Gastrocnemius medialis (tissue), 4 donors: ENCODE data around the gene ATG5. TPM values are rescaled to one million over a fixed set of nuclear protein-coding genes. Genes with fewer than 3 reads are reported as not detected.

Source experiments
- ATAC-seq, 2 donors: fragments of 150-250 bp; one replicate each; pipeline ENCODE4 v1.9.1; 2016
- DNase-seq, 2 donors: peaks; one replicate each; pipeline ENCODE4 v3.0.0-alpha.2; 2019
- H3K27ac ChIP-seq, 4 donors: fragments of 200-600 bp; sonication (generic); 1 replicate in 1 of 4; 2 replicates in 3 of 4; pipeline ENCODE4 v1.5.1; 2016 to 2018; ENCODE audit warnings: mild to moderate bottlenecking in 2 of 4, moderate library complexity in 1 of 4
- H3K27me3 ChIP-seq, 3 donors: fragments of 200-600 bp; sonication (generic) in 2 of 3; 1 replicate in 1 of 3; 2 replicates in 2 of 3; pipeline versions ENCODE4 v1.5.1 to v1.6.0; 2016 to 2019; ENCODE audit warnings: mild to moderate bottlenecking in 1 of 3, moderate library complexity in 1 of 3
- H3K36me3 ChIP-seq, 2 donors: fragments of 200-600 bp; sonication (generic) in 1 of 2; one replicate each; pipeline ENCODE4 v1.5.1; 2017 to 2018
- H3K4me1 ChIP-seq, 2 donors: fragments of 200-600 bp; sonication (generic) in 1 of 2; one replicate each; pipeline ENCODE4 v1.5.1; 2016 to 2017; ENCODE audit warnings: mild to moderate bottlenecking in 2 of 2
- H3K4me3 ChIP-seq, 4 donors: fragments of 200-600 bp; sonication (generic) in 3 of 4; 1 replicate in 1 of 4; 2 replicates in 3 of 4; pipeline ENCODE4 v1.5.1; 2016 to 2019; ENCODE audit warnings: mild to moderate bottlenecking in 2 of 4
- H3K9me3 ChIP-seq, 3 donors: fragments of 200-600 bp; sonication (generic) in 2 of 3; 1 replicate in 1 of 3; 2 replicates in 2 of 3; pipeline ENCODE4 v1.5.1; 2016 to 2019
- POLR2A ChIP-seq, 2 donors: fragments of 450-650 bp; IDR thresholded peaks; one replicate each; pipeline ENCODE4 v1.6.1; 2017; ENCODE audit warnings: antibody characterized with exemption in 2 of 2, mild to moderate bottlenecking in 2 of 2, moderate library complexity in 2 of 2
- in situ Hi-C, 4 donors: fragments of 200-750 bp; cut with MboI; loops; one replicate each; pipeline versions ENCODE4 v1.15.0 to v1.8.0; 2017; ENCODE audit warnings: low sequenced_read_pairs in 4 of 4
- intact Hi-C: fragments of 100-400 bp; cut with DNase I; formaldehyde crosslinking; loops from one replicate; pipeline ENCODE4 v1.15.1; 2023; ENCODE audit warnings: low total_unique reads
- total RNA-seq, 4 donors: library from RNA; depleted of rRNA; stranded (reverse); fragments of >200 nt; gene quantifications; one replicate each; pipeline versions ENCODE4 v1.1.0 to v1.2.3, GENCODE V29; 2016
- TF ChIP-seq, protein P1 (sequence below), 5 experiments: fragments of 450-650 bp in 3 of 5; fragments of 200-600 bp in 2 of 5; sonication (generic) in 2 of 5; IDR thresholded peaks in 4 of 5; conservative IDR thresholded peaks in 1 of 5; 1 replicate in 4 of 5; 2 replicates in 1 of 5; pipeline ENCODE4 v1.5.1; 2016 to 2019; ENCODE audit warnings: antibody characterized with exemption in 5 of 5, mild to moderate bottlenecking in 3 of 5, moderate library complexity in 3 of 5

Gene ATG5
- total RNA-seq, 4 donors from 2014 or later: 18.9 to 22.3 (median 20.1) TPM

DNA sequence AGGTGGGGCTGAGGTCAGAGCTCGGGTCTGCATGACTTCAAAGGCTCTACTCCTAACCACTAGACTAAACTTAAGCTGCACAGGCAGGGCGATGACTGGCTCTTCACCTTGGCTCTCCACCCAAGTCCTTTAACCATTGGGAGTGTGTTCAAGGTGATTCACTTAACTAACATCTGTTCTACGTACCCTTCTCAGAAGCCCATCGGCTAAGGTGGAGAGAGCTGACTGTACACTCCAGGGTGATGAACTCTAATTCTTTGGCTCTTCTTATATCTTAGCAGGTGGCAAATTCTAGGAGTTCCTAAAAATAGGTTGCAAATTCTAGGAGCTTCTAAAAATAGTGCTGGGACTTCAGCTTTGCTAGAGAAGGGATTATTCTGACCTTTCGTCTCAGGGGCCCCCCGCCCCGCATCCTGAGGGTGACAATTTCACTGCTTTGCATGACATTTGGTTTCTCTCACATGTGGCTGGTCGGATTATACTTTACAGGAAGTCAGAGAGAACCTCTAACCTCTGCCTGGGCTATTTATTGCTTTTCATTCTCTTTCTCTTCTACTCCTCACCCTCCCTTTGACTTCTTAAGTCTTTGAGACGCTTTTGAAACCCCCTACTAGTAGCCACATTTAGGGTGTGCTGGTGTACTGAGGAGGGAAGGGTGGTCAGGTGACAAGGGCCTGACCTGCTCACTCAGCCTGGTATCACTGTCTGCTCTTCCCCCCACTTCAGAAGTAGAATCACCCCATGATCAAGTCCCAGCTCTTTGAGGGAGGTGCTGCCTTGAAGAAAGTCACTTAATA, 183.9 kb downstream of the ATG5 start:
- Histone ChIP-seq H3K27me3 (no peaks in the 10 kb centered on the region), H3K9me3 (no peaks in the 10 kb centered on the region), H3K4me3 (no peak overlapping the region), H3K27ac (no peak overlapping the region), H3K36me3 (no peaks in the 10 kb centered on the region), H3K4me1 (peaks cover 0 to 11% of the 10 kb centered on the region in 2 donors)
- intact Hi-C loops (no loop called here), in situ Hi-C loops (no loop called here)
- TF ChIP-seq, protein P1, sequence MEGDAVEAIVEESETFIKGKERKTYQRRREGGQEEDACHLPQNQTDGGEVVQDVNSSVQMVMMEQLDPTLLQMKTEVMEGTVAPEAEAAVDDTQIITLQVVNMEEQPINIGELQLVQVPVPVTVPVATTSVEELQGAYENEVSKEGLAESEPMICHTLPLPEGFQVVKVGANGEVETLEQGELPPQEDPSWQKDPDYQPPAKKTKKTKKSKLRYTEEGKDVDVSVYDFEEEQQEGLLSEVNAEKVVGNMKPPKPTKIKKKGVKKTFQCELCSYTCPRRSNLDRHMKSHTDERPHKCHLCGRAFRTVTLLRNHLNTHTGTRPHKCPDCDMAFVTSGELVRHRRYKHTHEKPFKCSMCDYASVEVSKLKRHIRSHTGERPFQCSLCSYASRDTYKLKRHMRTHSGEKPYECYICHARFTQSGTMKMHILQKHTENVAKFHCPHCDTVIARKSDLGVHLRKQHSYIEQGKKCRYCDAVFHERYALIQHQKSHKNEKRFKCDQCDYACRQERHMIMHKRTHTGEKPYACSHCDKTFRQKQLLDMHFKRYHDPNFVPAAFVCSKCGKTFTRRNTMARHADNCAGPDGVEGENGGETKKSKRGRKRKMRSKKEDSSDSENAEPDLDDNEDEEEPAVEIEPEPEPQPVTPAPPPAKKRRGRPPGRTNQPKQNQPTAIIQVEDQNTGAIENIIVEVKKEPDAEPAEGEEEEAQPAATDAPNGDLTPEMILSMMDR (IDR thresholded peaks at IDR 0.05 in 4 of 5, conservative IDR thresholded peaks at IDR 0.05 in 1 of 5): no peak
- no peak for TF ChIP-seq POLR2A (IDR thresholded peaks at IDR 0.05)
- DNase-seq (no peak), ATAC-seq (peak; percentile 46 to 47)

DNA sequence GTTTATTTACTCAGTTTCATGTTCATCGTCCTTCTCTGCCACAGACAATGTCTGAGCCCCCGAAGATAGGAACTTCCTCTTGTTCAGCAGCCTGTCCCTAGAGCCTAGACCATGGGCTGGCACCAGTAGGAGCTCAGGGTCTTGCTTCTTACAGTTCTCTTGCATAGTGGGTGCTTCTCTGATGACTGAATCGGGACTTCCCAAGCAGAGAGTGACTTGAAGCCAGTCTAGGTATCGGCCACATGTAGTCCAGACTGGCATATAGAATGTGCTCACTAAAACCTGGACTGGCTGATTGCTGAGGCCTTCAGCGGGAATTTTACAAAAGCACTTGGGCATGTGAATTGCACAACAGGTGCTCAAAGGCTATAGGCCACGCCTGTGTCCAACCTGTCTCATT, 187.4 kb downstream of the ATG5 start:
- Histone ChIP-seq H3K27ac (no peak overlapping the region), H3K36me3 (no peaks in the 10 kb centered on the region), H3K4me1 (peaks cover 5 to 19% of the 10 kb centered on the region in 2 donors), H3K4me3 (no peak overlapping the region), H3K27me3 (no peaks in the 10 kb centered on the region), H3K9me3 (no peaks in the 10 kb centered on the region)
- DNase-seq: no peak
- intact Hi-C loops: no loop called here
- in situ Hi-C loops: no loop called here
- TF ChIP-seq POLR2A (IDR thresholded peaks at IDR 0.05): no peak
- TF ChIP-seq, protein P1 (IDR thresholded peaks at IDR 0.05 in 4 of 5, conservative IDR thresholded peaks at IDR 0.05 in 1 of 5): no peak
- ATAC-seq: no peak

DNA sequence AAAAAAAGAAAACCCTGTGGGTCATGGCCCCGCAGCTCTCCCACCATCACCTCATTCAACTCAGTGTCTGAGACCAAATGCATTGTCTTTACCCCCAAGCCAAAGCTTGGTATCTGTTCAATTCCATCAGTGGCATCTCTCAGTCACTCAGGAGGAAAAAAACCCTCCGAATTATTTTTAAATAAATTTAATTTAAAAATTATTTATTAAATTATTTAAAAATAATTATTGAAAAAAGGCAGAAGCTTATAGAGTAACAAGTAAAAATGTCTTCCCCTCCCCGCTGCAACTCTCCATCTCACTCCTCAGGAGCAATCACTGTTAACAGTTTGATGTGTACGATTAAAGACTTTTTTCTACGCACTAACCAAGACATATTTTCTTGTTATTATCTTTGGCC, 188.7 kb downstream of the ATG5 start:
- DNase-seq (no peak), ATAC-seq (no peak)
- H3K36me3 ChIP-seq: no peaks in the 10 kb centered on the region
- H3K27me3 ChIP-seq: no peaks in the 10 kb centered on the region
- in situ Hi-C loops: no loop called here
- no peak overlapping the region for H3K27ac ChIP-seq
- no peak for TF ChIP-seq POLR2A (IDR thresholded peaks at IDR 0.05)
- TF ChIP-seq, protein P1 (IDR thresholded peaks at IDR 0.05 in 4 of 5, conservative IDR thresholded peaks at IDR 0.05 in 1 of 5): no peak
- H3K4me3 ChIP-seq: no peak overlapping the region
- no peaks in the 10 kb centered on the region for H3K9me3 ChIP-seq
- intact Hi-C loops: no loop called here
- H3K4me1 ChIP-seq: peaks cover 5 to 16% of the 10 kb centered on the region in 2 donors

DNA sequence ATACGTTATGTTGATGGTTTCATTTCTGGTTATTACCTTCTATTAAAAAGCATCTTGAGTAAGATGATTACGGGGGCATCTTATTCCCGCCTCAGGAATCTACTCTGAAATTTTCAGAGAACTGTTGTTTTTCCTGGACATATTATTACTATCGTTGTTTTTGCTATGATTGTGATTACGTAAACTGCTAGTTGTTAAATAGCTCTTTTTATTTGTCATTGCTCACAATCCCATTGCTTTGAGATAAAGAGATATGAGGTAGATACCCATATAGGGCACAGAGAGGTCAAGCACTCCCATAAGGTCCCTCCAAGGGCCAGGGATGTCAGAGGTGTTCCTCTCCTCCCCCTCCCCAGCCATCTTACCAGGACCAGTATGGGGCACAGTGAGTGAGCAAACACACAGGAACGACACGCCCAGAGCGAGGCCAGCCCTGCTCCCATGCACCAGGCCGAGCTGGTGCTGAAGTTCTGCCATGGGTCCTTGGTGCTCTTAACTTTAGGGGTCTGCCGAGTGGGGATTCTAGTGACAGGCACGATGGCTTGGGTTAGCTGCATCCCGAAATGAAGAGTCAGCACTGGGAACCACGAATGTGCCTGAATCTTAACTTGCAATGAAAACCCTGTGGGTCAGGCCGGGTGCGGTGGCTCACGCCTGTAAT, 189.5 kb downstream of the ATG5 start:
- no peaks in the 10 kb centered on the region for H3K27me3 ChIP-seq
- in situ Hi-C loops: no loop called here
- ATAC-seq: no peak

More for the DNA sequence above, 189.5 kb downstream of the ATG5 start:
- no peak overlapping the region for H3K4me3 ChIP-seq
- H3K4me1 ChIP-seq: peaks cover 5 to 8% of the 10 kb centered on the region in 2 donors
- DNase-seq: no peak
- intact Hi-C loops: no loop called here
- no peaks in the 10 kb centered on the region for H3K36me3 ChIP-seq
- no peaks in the 10 kb centered on the region for H3K9me3 ChIP-seq
- TF ChIP-seq, protein P1 (IDR thresholded peaks at IDR 0.05 in 4 of 5, conservative IDR thresholded peaks at IDR 0.05 in 1 of 5): no peak
- no peak for TF ChIP-seq POLR2A (IDR thresholded peaks at IDR 0.05)
- H3K27ac ChIP-seq: no peak overlapping the region
